Measurements from ENCODE around the gene NENF.

- no peak for TF ChIP-seq CTCF (IDR thresholded peaks at IDR 0.05 in 2 of 3, conservative IDR thresholded peaks at IDR 0.05 in 1 of 3; ENCODE audit: control insufficient read depth in 2 of 3, extremely low read depth in 1 of 3, insufficient read depth in 1 of 3, low read depth in 3 of 3, low read length in 3 of 3)
- no peak for TF ChIP-seq ZSCAN29 (IDR thresholded peaks at IDR 0.05)
- TF ChIP-seq E4F1 (IDR thresholded peaks at IDR 0.05; ENCODE audit: borderline replicate concordance, partially characterized antibody) = no peak
- TF ChIP-seq STAT3 (IDR thresholded peaks at IDR 0.05; ENCODE audit: low read depth, low read length) = no peak
- TF ChIP-seq RELA (IDR thresholded peaks at IDR 0.05; ENCODE audit: borderline replicate concordance, partially characterized antibody) = no peak
Measured at GRCh38 chr1:212458817-212459216, 26.1 kb downstream of the NENF start.

Data from GM12878 (cell line).